T-helper 2 cell (primary cell): ENCODE measurements around the gene SLC16A2.
A peak's percentile ranks its signal among the peaks of the same experiment; 100 is the strongest.
"Not testable (repeated sequence)": the region's sequence is repeated elsewhere in the genome, so short reads cannot be mapped to it uniquely, and the experiment has no call there.

Experiments
- DNase-seq, 5 experiments: peaks; one replicate each; pipeline versions ENCODE4 v3.0.0 to v3.0.0-alpha.2; 2012 to 2022

The SLC16A2 gene

DNA sequence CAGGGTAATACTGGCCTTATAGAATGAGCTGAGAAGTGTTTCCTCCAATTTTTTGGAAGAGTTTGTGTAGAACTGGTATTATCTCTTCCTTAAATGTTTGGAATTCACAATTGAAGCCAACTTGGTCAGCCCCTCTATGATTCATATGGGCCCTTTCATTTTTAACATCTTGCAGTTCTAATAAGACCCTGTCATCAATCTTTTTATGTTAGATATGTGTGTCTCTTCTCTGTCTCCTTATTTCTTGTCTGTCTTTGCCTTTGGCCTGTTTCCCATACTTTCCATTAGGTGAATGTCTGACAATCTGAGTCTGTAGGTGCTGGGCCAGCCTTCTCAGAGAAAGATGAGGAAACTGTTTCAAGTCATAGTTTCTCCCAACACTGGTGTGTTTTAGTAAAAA, 88.7 kb downstream of the SLC16A2 start:
- no peak for DNase-seq

DNA sequence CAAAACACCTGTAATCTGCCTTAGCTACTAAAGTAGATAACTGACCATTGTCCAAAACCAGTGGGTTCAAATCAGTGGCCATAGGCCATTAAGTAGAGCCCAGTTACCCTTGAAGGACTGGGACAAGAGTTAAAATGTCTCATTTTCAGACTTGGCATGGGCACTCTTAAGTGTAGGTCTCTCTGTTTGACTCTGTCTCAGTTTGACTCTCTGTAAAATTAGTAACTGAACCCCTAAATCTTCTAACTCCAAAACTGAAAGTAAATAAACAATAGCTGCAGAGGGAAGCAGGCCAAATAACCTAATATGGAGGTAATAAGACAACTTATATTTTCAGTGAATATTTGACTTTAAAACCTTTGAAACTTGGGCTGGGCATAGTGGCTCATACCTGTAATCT, 89.1 kb downstream of the SLC16A2 start:
- DNase-seq = no peak

DNA sequence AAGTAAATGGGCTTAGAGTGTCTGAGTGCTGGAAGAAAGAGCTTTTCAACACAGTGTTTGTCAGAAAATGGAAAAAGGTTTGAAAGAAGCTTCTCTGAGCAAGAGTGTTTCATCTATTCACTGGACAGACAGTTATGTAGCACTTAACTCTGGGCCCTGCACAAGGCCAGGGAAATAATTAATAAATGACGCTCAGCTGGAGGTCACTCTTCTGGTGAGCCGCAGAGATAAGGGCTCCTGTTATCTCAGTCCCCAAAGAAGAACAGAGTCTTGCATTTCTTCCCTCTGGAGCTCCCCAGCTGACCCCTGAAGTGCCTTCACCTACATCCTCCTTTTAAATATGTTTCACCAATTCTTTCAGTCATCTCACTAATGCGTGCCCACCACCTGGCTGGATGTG, 90.4 kb downstream of the SLC16A2 start:
- DNase-seq = no peak

DNA sequence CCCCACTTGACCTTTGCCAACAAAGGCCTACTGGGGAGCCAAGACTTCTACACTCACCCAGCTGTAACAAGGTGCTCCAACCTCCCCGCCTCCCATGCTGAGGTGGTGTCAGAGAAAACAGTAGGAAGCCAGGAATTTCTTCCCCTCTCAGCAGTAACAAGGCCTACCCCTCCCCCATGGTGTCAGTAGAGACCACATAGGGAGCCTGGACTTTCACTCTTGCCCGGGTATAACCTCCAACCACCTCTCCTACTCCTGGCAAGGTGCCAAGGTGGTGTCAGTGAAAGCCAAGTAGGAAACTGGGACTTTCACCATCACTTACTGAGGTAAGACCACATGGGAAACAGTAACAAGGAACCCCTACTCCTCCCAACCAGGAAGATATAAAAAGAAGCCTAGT, 93.1 kb downstream of the SLC16A2 start:
- no peak for DNase-seq

DNA sequence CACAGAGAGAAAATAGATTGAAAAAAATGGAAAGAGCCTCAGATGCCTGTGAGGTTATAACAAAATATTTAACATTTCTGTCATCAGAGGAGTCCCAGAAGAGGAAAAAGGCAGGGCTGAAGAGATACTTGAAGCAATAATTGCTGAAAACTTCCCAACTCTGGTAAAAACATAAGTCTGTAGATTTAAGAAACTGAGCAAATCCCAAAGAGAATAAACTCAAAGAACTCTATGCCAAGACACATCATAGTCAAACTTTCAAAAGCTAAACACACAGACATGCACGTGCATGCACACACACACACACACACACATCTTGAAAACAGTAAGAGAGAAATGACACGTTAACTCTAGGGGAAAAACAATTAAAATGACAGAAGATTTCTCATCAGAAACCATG, 94.1 kb downstream of the SLC16A2 start:
- DNase-seq = no peak

DNA sequence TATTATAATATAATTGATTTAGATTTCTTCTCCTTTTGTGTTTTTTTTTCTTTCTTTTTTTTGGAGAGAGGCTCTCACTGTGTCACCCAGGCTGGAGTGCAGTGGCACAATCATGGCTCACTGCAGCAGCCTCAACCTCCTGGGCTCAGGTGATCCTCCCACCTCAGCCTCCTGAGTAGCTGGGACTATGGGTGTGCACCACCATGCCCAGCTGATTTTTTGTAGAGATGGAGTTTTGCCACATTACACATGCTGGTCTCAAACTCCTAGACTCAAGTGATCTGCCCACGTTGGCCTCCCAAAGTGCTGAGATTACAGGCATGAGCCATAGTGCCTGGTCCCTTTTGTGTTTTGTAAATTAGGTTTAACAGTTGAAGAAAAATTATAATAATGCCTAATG, 94.7 kb downstream of the SLC16A2 start:
- DNase-seq = not testable (repeated sequence)

DNA sequence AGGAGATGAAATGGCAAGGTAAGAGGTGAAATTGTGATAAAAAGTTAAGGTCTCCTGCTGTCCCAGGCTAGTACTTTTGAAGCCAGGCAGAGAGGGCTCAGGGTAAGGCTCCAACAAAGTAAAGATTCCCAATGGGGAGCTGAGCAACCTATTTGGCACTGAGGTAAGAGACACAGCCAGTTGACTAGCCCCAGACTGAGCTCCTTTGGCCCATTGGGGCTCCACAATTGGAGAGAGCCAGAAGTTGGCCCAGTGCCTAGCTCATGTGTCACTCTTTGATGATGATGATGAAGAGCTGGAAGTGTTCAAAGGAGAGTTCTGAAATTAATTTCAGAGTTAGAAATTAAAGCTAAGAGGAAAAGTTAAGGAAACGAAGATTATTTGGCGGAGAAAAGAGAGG, 98.6 kb downstream of the SLC16A2 start:
- no peak for DNase-seq

DNA sequence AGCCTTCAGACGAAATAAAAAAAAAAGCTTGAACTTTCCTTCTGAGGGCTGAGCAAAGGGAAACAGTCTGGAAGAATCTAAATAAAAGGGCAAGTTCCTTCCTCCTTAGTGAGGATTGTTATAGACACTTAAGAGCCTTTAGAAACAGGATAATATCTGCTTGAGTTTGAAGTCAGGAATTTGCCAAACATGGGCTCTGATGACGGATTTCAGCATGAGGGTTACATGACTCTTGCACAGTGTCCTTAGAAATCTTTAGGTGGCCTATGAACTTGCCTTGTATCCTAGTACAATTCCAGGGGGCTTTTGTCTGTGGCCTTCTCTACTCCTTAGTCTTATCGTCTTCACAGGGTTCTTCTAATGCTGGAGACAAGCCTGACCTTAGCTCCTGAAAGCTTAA, 99.0 kb downstream of the SLC16A2 start:
- DNase-seq = no peak

DNA sequence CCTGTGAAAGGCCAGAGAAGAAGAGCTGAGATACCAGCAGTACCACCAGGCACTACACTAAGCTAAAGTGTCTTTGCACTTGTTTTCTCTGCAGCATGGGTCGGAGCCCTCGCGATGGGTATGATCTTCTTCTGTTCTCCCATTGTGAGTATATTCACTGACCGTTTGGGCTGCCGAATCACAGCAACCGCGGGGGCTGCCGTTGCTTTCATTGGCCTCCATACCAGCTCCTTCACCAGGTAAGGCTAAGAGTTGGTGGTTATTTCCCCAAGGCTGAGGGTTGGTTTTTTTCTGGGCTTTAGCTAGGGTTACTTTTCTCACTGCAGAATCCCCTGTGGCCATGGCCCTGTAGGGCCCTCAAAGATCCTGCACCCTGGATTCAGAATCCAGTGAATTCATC, 99.6 kb downstream of the SLC16A2 start:
- DNase-seq = no peak

DNA sequence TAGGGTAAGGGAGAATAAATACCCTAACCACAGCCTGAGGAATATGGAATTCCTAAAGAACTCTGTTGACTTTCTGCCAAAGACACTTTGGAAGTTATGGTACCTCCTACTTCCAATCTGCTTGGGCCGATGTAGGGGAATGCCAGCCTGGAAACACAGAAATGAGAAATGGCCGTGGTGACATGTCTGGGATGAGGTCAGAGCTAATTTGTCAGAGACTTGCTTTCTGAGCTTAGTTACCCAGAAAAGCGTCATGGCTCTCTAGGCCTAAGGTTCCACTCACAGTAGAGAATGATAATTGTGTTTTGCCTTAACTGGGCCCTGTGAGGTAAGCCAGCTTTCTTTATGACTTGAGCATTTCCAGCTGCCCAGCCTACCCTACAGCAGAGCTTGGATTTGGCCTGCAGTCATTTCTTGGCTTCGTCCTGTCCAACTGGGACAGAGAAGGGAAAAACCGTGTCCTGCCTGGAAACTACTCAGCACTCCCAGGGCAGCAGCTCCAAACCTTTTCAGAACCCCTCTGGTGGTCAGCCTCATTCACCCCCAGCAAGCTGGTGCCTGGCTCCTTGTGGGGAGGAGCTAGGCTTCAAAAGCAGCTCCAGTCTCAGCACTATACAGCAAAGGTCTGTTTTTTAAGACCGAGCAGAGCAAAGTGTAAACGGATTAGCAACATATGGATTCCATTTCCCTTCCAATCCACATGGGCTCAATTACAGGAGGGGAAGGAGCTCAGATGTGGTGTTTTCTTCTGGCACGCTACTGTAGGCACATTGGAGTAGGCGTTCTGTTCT, 100.9 kb downstream of the SLC16A2 start:
- no peak for DNase-seq

DNA sequence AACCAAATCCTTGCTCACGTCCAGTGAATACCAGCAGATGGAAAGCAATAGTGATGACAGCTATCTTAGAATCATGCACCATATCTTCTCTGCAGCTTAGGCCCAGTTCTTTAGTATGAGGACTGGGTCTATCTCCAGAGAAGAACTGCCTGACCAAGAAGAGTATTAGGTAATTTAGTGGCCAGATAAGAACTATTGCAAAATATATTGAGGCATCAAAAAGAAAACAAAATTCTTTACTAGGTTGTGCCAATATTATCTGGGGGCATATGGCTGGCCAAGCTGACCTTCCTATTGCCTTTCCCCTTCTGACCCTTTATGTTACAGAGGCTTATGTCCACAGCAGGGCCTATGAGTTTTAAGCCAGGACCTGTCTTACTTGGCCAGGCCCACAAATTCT, 101.9 kb downstream of the SLC16A2 start:
- no peak for DNase-seq

DNA sequence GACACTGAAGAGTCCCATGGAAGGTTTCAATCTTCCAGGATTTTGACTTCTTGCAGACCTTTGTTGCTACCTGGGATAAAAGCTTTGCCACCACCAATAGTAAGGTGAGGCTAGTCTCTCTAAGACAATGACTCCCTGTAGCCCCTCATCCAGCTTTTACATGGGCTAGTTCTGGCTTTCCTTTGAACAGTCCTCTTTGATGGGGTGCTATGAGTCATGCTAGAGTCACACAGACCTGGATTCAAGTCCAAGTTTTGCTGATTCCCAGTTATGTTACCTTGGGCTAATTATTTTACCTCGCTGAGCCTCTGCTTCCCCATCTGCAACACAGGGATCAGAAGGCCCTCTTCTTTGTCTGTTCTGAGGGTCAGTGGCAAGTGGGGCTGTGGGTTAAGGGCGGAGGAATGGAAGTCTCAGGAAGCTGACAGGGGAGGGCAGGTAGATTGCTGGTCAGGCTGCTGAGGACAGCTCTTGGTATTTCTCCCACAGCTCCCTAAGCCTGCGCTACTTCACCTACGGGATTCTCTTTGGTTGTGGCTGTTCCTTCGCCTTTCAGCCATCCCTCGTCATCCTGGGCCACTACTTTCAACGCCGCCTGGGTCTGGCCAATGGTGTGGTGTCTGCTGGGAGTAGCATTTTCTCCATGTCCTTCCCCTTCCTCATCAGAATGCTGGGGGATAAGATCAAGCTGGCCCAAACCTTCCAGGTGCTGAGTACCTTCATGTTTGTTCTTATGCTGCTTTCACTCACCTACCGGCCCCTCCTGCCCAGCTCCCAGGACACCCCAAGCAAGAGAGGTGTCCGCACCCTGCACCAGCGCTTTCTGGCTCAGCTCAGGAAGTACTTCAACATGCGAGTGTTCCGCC, 102.8 kb downstream of the SLC16A2 start:
- DNase-seq = no peak

DNA sequence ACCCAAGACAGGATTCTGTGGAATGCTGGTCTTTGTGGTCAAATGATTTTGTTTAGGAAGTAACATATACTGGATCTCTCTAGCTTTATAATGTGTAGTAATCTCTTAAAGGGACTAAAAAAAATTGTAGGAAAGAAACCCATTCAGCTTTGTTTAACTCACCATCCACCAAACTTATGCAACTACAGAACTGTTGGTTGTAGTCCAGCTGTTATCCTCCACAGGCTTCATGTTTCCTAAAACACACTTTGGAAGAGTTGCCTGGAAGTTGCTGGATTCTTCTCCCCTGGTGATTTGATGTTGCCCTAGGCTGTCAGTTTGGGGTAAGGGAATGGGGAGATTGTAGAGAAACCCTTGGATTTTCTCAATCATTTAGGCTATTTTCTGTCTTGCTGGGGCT, 103.8 kb downstream of the SLC16A2 start:
- no peak for DNase-seq

DNA sequence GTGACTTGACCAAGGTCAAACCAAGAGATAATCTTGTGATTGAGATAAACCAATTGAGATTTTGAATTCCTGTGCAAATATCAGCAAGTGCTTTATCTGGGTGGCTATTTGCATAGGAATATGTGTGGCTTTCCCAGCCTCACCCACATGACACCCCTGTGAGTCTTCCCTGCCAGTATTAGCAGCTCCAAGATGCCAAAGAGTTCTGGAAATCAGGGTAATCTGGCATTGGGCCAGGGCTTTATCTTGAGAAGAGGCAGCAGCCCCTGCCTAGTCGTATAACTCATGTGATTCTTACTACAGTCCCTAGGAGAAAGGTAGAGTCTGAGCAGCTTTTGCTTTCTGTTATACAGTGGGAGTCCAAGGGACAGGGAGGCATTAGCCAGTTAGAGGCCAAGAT, 105.5 kb downstream of the SLC16A2 start:
- no peak for DNase-seq

DNA sequence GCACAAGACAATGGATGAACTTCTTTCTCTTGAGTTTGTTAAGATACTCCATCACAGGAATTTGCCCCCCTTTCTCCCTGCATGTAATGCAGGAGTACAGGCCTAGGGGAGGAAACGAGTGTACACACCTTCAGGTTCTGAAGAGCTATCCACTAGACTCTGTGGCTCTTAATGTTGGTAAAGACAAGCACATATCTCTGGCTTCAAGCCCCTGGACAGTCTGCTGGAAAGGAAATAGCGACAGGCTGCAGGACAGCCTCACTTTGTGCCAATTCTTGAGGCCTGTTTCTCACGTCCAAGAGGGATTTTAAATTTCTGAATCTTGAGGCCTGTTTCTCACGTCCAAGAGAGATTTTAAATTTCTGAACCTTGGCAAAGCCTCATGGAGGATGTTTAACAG, 106.1 kb downstream of the SLC16A2 start:
- DNase-seq = no peak

DNA sequence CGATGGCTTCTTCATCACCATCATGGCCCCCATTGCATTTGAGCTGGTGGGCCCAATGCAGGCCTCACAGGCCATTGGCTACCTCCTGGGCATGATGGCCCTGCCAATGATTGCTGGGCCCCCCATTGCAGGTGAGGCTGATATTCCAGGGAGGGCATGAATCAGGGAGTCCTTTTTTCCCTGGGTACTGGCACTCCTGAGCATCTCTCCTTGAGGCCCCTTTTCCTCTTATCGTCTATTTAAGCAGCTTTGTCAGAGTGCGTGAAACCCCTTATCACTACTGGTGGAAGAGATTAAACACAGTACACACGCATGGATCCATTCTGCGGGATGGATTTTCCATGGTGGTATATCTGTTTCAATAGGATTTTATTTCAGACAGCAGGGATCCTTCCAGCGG, 108.0 kb downstream of the SLC16A2 start:
- no peak for DNase-seq

DNA sequence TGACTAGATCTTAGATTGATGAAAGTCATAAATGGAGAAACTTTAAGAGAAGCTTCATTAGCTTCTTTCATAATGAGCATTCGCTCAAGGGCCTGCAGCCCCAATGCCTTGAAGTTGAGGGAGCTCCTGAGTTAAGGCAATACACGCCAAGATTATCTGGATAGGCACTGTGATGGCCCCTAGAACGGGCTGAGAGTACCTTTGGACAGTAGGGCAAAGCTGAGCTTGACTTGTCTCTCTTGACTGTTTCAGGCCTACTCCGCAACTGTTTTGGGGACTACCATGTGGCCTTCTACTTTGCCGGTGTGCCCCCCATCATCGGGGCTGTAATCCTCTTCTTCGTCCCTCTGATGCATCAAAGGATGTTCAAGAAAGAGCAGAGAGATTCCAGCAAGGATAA, 109.8 kb downstream of the SLC16A2 start:
- no peak for DNase-seq

DNA sequence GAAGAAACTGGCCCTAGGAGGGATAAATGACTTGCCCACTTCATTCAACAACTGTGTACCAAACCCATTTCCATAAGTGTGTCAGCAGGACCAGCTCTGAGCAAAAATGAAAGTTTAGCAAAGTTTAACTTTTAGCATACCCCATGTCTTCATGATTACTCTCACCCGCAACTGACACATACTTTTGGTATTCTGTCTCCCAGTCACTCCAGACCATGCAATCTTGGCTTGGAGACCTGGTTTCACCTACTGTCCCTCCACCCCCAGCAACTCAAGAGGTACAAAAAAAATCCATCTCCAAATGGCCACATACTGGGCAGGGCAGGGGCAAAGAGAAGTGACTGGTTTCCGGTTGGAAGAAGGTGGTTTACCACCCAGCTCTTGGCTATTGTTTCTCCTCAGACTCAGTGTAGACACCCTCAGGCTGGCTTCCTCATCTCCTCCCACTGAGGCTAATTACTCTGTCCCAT, 113.3 kb downstream of the SLC16A2 start:
- DNase-seq = peak in 2 of 5 experiments; percentile 7 to 47

DNA sequence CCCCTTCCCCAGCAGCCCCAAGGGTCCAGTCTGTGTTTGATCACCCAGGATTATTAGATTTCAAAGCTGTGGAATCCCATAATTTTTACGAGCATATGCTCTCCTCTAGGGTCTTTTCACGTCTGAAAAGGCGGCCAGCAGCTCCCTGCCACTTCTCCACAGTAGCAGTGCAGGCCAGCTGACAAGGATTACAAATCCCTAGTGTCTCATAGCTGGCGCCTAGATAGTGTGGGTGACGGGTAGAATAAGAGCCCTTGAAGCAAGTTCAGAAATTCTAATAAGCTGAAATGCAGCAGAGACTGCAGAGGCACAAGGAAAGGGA, 113.8 kb downstream of the SLC16A2 start:
- DNase-seq = no peak

DNA sequence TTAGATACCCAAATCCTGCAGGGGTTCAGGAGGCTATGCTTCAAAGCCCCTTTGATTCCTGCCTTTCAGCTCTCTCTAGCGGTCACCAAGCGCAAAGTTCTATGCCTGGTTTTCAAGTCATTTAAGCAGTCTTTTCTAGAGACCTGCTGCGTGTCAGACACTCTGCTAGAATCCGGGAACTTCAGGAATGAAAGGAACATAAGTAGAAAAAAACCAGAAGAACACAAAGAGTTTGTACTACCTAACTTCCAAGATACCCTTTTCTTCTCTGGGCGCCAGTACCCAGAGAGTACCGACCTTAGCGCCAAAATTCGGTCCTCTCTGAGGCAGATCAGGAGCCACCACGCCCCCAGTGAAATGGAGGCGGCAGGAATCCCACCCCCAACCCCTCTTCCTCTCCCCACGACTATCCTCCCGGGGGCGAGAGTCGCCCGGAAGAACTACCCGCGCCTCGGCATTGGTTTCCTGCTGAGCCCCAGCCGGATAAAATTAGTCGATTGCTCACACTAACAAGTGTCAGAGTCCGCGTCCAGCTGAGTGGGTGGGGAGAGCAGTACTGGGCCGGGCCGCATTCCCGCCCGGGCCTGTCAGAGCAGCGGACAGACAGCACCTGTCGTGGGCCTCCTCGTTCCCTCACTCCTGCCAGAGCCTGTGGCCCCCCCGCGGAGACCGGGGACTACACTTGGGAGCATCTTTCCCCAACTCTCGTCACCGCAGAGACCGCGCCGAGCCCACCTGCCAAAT, 114.3 kb downstream of the SLC16A2 start:
- DNase-seq = peak in 3 of 5 experiments; percentile 7 to 29 (median 10)

DNA sequence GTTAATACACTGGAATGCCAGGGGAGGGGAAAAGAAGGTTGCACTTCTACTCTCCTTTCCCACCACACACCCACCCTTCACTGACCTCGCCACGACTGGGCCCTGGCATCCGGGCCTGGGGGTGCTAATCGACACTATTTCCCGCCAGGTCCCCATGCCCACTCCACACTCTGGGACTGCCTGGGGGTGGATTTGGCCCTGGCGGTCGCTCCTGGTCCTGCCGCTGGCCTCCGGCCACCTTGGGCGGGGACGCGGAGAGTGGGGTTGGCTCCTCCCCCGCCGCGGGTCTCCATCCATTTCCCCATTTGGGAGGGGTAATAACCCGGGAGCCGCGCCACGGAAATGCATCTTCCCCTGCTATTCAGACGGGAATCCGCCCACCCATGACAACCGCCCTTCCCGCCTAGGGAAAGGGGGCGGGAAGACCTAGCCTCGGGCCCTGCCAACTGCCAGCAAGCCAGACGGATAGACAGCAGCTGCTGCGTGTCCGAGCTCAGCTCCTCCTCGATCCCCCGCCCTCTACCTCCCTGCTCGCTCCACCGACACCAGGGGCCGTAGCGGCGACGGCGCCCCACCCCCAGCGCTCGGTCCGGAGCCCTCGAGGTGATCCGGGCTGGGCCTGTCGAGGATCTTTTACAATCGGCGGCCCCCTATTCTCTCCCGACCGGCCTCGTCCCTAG, 115.0 kb downstream of the SLC16A2 start:
- peak in 2 of 5 experiments; percentile 12 to 19 for DNase-seq

DNA sequence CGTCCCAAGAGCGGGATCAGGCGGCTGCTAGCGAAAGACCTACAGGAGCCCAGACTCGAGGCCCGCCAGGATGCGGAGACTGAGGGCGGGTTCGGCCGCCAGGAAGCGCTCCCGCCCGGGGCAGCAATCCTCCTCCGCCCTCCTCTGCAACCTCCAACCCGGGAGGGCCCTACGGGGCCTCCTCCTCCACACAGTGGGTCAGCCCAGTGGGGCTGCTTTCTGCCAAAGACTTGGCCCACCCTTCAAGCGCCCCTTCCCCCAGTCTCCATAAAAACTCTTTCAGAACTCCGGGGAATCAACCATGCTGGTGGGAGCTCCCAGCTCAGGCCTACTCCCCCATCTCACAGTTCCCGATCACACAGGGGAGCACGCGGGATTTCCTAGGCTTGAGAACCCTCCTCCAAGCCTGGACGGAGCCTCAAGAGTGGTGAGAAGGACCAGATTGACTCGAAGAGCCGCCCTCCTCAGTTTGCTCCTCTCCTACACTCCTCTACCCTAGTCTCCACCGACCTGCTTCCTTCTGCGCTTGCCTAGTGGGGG, 115.6 kb downstream of the SLC16A2 start:
- peak in 1 of 5 experiments; percentile 8 for DNase-seq
